ENCODE data around the gene LSR. TPM values are rescaled to one million over a fixed set of nuclear protein-coding genes. Genes with fewer than 3 reads are reported as not detected.

Gene LSR
- polyA plus RNA-seq, 1 donor from 2014 or later = 49.1 TPM

GRCh38 chr19:35249146-35249847 lies 495 bp downstream of the LSR start:
- H3K27me3 Mint-ChIP-seq = no peaks in the 10 kb centered on the region
- H3K4me3 Mint-ChIP-seq = peak overlapping the region; percentile 93 to 99 (median 98)
- no peaks in the 10 kb centered on the region for H3K9me3 Mint-ChIP-seq
- peak overlapping the region; percentile 91 to 98 (median 97) for H3K27ac Mint-ChIP-seq
- H3K36me3 Mint-ChIP-seq = no peaks in the 10 kb centered on the region
- peaks cover 16 to 24% (median 19%) of the 10 kb centered on the region in 3 donors for H3K4me1 Mint-ChIP-seq

- Mint-ChIP-seq H3K27ac (peak overlapping the region in 2 of 3 donors; percentile 68 to 91), H3K9me3 (no peaks in the 10 kb centered on the region), H3K27me3 (no peaks in the 10 kb centered on the region), H3K4me1 (peaks cover 16 to 24% (median 19%) of the 10 kb centered on the region in 3 donors), H3K4me3 (peak overlapping the region; percentile 93 to 99 (median 98)), H3K36me3 (no peaks in the 10 kb centered on the region)
These were observed 1.3 kb downstream of the LSR start for GRCh38 chr19:35249848-35250711.

GRCh38 chr19:35251456-35251855 lies 2.7 kb downstream of the LSR start:
- Mint-ChIP-seq H3K27ac (peak overlapping the region in 1 of 3 donors; percentile 78), H3K27me3 (no peaks in the 10 kb centered on the region), H3K36me3 (no peaks in the 10 kb centered on the region), H3K9me3 (no peaks in the 10 kb centered on the region), H3K4me3 (peak overlapping the region in 2 of 4 donors; percentile 18 to 98), H3K4me1 (peaks cover 18 to 22% (median 19%) of the 10 kb centered on the region in 3 donors)

GRCh38 chr19:35253316-35254286 lies 4.8 kb downstream of the LSR start:
- Mint-ChIP-seq H3K4me1 (peaks cover 12 to 21% (median 14%) of the 10 kb centered on the region in 3 donors), H3K27ac (no peak overlapping the region)

GRCh38 chr19:35254341-35255297 lies 5.8 kb downstream of the LSR start:
- peak overlapping the region in 1 of 3 donors; percentile 45 for H3K27ac Mint-ChIP-seq
- H3K4me1 Mint-ChIP-seq = peaks cover 8 to 13% (median 9%) of the 10 kb centered on the region in 3 donors
- H3K4me3 Mint-ChIP-seq = no peak overlapping the region
- no peaks in the 10 kb centered on the region for H3K36me3 Mint-ChIP-seq
- H3K27me3 Mint-ChIP-seq = no peaks in the 10 kb centered on the region
- H3K9me3 Mint-ChIP-seq = no peaks in the 10 kb centered on the region

More at GRCh38 chr19:35253316-35254286, 4.8 kb downstream of the LSR start:
- no peaks in the 10 kb centered on the region for H3K36me3 Mint-ChIP-seq
- no peaks in the 10 kb centered on the region for H3K9me3 Mint-ChIP-seq
- H3K4me3 Mint-ChIP-seq = no peak overlapping the region
- H3K27me3 Mint-ChIP-seq = no peaks in the 10 kb centered on the region

- Mint-ChIP-seq H3K27ac (peak overlapping the region in 1 of 3 donors; percentile 76), H3K36me3 (no peaks in the 10 kb centered on the region), H3K9me3 (no peaks in the 10 kb centered on the region), H3K4me3 (peak overlapping the region in 1 of 4 donors; percentile 68), H3K27me3 (no peaks in the 10 kb centered on the region), H3K4me1 (peaks cover 6 to 8% (median 7%) of the 10 kb centered on the region in 3 donors)
These were observed 7.8 kb downstream of the LSR start for GRCh38 chr19:35256566-35256965.

- Mint-ChIP-seq H3K27me3 (no peaks in the 10 kb centered on the region), H3K4me1 (peaks cover 5 to 7% (median 7%) of the 10 kb centered on the region in 3 donors), H3K27ac (no peak overlapping the region), H3K4me3 (peak overlapping the region in 1 of 4 donors; percentile 47), H3K36me3 (no peaks in the 10 kb centered on the region), H3K9me3 (no peaks in the 10 kb centered on the region)
These were observed 8.3 kb downstream of the LSR start for GRCh38 chr19:35257113-35257461.

GRCh38 chr19:35260694-35261304 lies 12.0 kb downstream of the LSR start:
- Mint-ChIP-seq H3K9me3 (no peaks in the 10 kb centered on the region), H3K27me3 (no peaks in the 10 kb centered on the region), H3K27ac (peak overlapping the region in 1 of 3 donors; percentile 79), H3K36me3 (peaks cover 2% of the 10 kb centered on the region), H3K4me1 (peaks cover 10 to 20% (median 11%) of the 10 kb centered on the region in 3 donors), H3K4me3 (peak overlapping the region in 1 of 4 donors; percentile 29)

- peaks cover 10 to 20% (median 16%) of the 10 kb centered on the region in 3 donors for H3K4me1 Mint-ChIP-seq
- H3K36me3 Mint-ChIP-seq = peaks cover 2% of the 10 kb centered on the region
- H3K4me3 Mint-ChIP-seq = peak overlapping the region in 1 of 4 donors; percentile 29
- no peaks in the 10 kb centered on the region for H3K27me3 Mint-ChIP-seq
- peak overlapping the region in 1 of 3 donors; percentile 79 for H3K27ac Mint-ChIP-seq
- H3K9me3 Mint-ChIP-seq = no peaks in the 10 kb centered on the region
These were observed 12.7 kb downstream of the LSR start for GRCh38 chr19:35261356-35262100.

- Mint-ChIP-seq H3K36me3 (peaks cover 2% of the 10 kb centered on the region), H3K4me1 (peaks cover 8 to 19% (median 16%) of the 10 kb centered on the region in 3 donors), H3K4me3 (no peak overlapping the region), H3K9me3 (no peaks in the 10 kb centered on the region), H3K27me3 (no peaks in the 10 kb centered on the region), H3K27ac (no peak overlapping the region)
These were observed 13.4 kb downstream of the LSR start for GRCh38 chr19:35262101-35262761.

- H3K27me3 Mint-ChIP-seq = no peaks in the 10 kb centered on the region
- peak overlapping the region; percentile 86 to 98 (median 89) for H3K27ac Mint-ChIP-seq
- H3K4me1 Mint-ChIP-seq = peaks cover 13 to 20% (median 17%) of the 10 kb centered on the region in 3 donors
- no peaks in the 10 kb centered on the region for H3K9me3 Mint-ChIP-seq
- peaks cover 2% of the 10 kb centered on the region for H3K36me3 Mint-ChIP-seq
- H3K4me3 Mint-ChIP-seq = peak overlapping the region; percentile 8 to 77 (median 44)
These were observed 15.7 kb downstream of the LSR start for GRCh38 chr19:35264268-35265125.

Data from IgD-negative memory B cell (primary cell).